Vagina (tissue), 2 donors: ENCODE results near the gene ANGPTL1.

Experiments used
- POLR2A ChIP-seq, 2 donors: fragments of 450-650 bp; IDR thresholded peaks; one replicate each; pipeline ENCODE4 v1.6.1; 2017; ENCODE audit warnings: antibody characterized with exemption in 2 of 2, mild to moderate bottlenecking in 2 of 2, moderate library complexity in 2 of 2
- TF ChIP-seq, protein P1 (sequence below), 3 experiments: fragments of 450-650 bp in 2 of 3; fragments of 200-600 bp in 1 of 3; sonication (generic) in 1 of 3; IDR thresholded peaks; one replicate each; pipeline ENCODE4 v1.5.1; 2017 to 2019; ENCODE audit warnings: antibody characterized with exemption in 3 of 3, mild to moderate bottlenecking in 2 of 3, moderate library complexity in 2 of 3

DNA sequence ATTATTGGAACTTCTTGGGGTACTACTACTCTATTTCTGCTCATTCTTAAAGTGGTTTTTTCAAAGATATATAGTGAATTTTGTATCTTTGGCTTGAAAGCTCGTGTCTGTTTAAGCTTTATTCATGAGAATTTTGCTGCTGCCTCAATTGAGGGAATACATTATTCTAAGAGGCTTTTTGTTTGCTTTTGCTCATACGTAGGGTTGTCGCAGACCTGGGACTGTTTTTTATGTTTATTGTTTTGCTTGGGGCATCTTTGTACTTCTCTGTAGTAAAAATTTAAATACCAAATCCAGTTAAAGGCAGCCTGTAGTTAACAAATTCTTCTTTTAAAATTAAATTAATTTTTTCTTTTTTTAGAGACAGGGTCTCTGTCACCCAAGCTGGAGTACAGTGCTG, 62.3 kb downstream of the ANGPTL1 start:
- no peak for TF ChIP-seq POLR2A (IDR thresholded peaks at IDR 0.05)
- TF ChIP-seq, protein P1, sequence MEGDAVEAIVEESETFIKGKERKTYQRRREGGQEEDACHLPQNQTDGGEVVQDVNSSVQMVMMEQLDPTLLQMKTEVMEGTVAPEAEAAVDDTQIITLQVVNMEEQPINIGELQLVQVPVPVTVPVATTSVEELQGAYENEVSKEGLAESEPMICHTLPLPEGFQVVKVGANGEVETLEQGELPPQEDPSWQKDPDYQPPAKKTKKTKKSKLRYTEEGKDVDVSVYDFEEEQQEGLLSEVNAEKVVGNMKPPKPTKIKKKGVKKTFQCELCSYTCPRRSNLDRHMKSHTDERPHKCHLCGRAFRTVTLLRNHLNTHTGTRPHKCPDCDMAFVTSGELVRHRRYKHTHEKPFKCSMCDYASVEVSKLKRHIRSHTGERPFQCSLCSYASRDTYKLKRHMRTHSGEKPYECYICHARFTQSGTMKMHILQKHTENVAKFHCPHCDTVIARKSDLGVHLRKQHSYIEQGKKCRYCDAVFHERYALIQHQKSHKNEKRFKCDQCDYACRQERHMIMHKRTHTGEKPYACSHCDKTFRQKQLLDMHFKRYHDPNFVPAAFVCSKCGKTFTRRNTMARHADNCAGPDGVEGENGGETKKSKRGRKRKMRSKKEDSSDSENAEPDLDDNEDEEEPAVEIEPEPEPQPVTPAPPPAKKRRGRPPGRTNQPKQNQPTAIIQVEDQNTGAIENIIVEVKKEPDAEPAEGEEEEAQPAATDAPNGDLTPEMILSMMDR (IDR thresholded peaks at IDR 0.05): no peak
